CD4-positive, alpha-beta memory T cell (primary cell): ENCODE data around the gene VEPH1. TPM values are rescaled to one million over a fixed set of nuclear protein-coding genes. Genes with fewer than 3 reads are reported as not detected.

Experiments used
- CTCF ChIA-PET: fragments of 350-600 bp; sonication (Branson Sonifier 250); formaldehyde crosslinking; loops from one replicate; lab custom pipeline; 2021; ENCODE audit warnings: inconsistent platforms; ENCODE audit not compliant: partially characterized antibody; lab: Charles Lee
- POLR2A ChIA-PET: fragments of 350-600 bp; sonication (Branson Sonifier 250); formaldehyde crosslinking; loops from one replicate; lab custom pipeline; 2021; ENCODE audit not compliant: partially characterized antibody; lab: Charles Lee
- DNase-seq, 5 donors: peaks; one replicate each; pipeline versions ENCODE4 v3.0.0 to v3.0.0-alpha.2; 2020 to 2022; ENCODE audit warnings: mixed read lengths in 1 of 5
- H3K27ac ChIP-seq: one replicate; pipeline ENCODE4 v1.7.0; 2013; ENCODE audit warnings: low read depth, low read length
- H3K27me3 ChIP-seq: 2 replicates; pipeline ENCODE4 v1.7.0; 2013; ENCODE audit warnings: mild to moderate bottlenecking, low read length, moderate library complexity; ENCODE audit not compliant: insufficient read depth
- H3K36me3 ChIP-seq: 2 replicates; pipeline ENCODE4 v1.7.0; 2013; ENCODE audit warnings: mild to moderate bottlenecking, low read length, moderate library complexity; ENCODE audit not compliant: insufficient read depth
- H3K4me1 ChIP-seq: 2 replicates; pipeline ENCODE4 v1.7.0; 2013; ENCODE audit warnings: mild to moderate bottlenecking, low read length, moderate library complexity; ENCODE audit not compliant: insufficient read depth
- H3K4me3 ChIP-seq, 2 donors: one replicate each; pipeline ENCODE4 v1.7.0; 2013; ENCODE audit warnings: low read length in 2 of 2, mild to moderate bottlenecking in 1 of 2
- H3K9me3 ChIP-seq, 2 donors: one replicate each; pipeline ENCODE4 v1.7.0; 2013; ENCODE audit warnings: low read length in 2 of 2, control low read depth in 1 of 2; ENCODE audit not compliant: control insufficient read depth in 1 of 2
- H3K27ac Mint-ChIP-seq, 7 donors: one replicate each; pipeline ENCODE4 v1.8.0; 2020 to 2021; ENCODE audit warnings: mixed read lengths in 7 of 7, mild to moderate bottlenecking in 6 of 7, inconsistent platforms in 3 of 7, moderate library complexity in 3 of 7
- H3K27me3 Mint-ChIP-seq, 2 donors: one replicate each; pipeline ENCODE4 v1.8.0; 2020 to 2021; ENCODE audit warnings: mixed read lengths in 2 of 2
- H3K36me3 Mint-ChIP-seq, 2 donors: one replicate each; pipeline ENCODE4 v1.8.0; 2020 to 2021; ENCODE audit warnings: mixed read lengths in 2 of 2, inconsistent platforms in 1 of 2, mild to moderate bottlenecking in 1 of 2
- H3K4me1 Mint-ChIP-seq, 4 donors: one replicate each; pipeline ENCODE4 v1.8.0; 2020 to 2021; ENCODE audit warnings: mixed read lengths in 4 of 4, mild to moderate bottlenecking in 1 of 4
- H3K4me3 Mint-ChIP-seq, 8 donors: one replicate each; pipeline ENCODE4 v1.8.0; 2020 to 2021; ENCODE audit warnings: mixed read lengths in 8 of 8, mild to moderate bottlenecking in 7 of 8, moderate library complexity in 6 of 8, inconsistent platforms in 3 of 8
- H3K9me3 Mint-ChIP-seq, 8 donors: one replicate each; pipeline ENCODE4 v1.8.0; 2020 to 2021; ENCODE audit warnings: mixed read lengths in 8 of 8, mild to moderate bottlenecking in 5 of 8, inconsistent platforms in 3 of 8, moderate library complexity in 1 of 8
- intact Hi-C: fragments of 100-400 bp; cut with micrococcal nuclease; formaldehyde crosslinking; loops from one replicate; pipeline ENCODE4 v1.15.1; 2023
- polyA plus RNA-seq, 2 donors: library from polyadenylated mRNA; unstranded; fragments of 300-500 nt; fragmentation: Illumina TruSeq; gene quantifications; one replicate each; pipeline ENCODE4 v1.2.3, GENCODE V29; 2021
- total RNA-seq, 2 experiments: library from RNA; stranded (reverse); gene quantifications; one replicate each; pipeline ENCODE4 v1.2.3, GENCODE V29; 2021

VEPH1 gene
- total and polyA plus RNA-seq, 4 experiments from 2014 or later: not detected

- Histone ChIP-seq H3K27me3 (no peaks in the 10 kb centered on the region), H3K9me3 (no peaks in the 10 kb centered on the region), H3K36me3 (no peaks in the 10 kb centered on the region), H3K27ac (no peak overlapping the region), H3K4me1 (no peaks in the 10 kb centered on the region), H3K4me3 (no peak overlapping the region)
- no peaks in the 10 kb centered on the region for H3K36me3 Mint-ChIP-seq
- POLR2A ChIA-PET: no interaction called here
- CTCF ChIA-PET: no interaction called here
- no peak overlapping the region for H3K4me3 Mint-ChIP-seq
- peaks cover 0 to 3% (median 0%) of the 10 kb centered on the region in 8 donors for H3K9me3 Mint-ChIP-seq
- H3K27ac Mint-ChIP-seq: no peak overlapping the region
- H3K27me3 Mint-ChIP-seq: no peaks in the 10 kb centered on the region
- DNase-seq: no peak
- intact Hi-C loops: no loop called here
- H3K4me1 Mint-ChIP-seq: no peaks in the 10 kb centered on the region
Measured at GRCh38 chr3:157407769-157408168, 95.4 kb downstream of the VEPH1 start.

GRCh38 chr3:157406394-157406793 is 96.8 kb downstream of the VEPH1 start:
- no peaks in the 10 kb centered on the region for H3K4me1 Mint-ChIP-seq
- H3K36me3 Mint-ChIP-seq: no peaks in the 10 kb centered on the region
- DNase-seq: no peak
- Histone ChIP-seq H3K27me3 (no peaks in the 10 kb centered on the region), H3K27ac (no peak overlapping the region), H3K4me3 (no peak overlapping the region), H3K36me3 (no peaks in the 10 kb centered on the region), H3K9me3 (no peaks in the 10 kb centered on the region), H3K4me1 (no peaks in the 10 kb centered on the region)
- intact Hi-C loops: no loop called here
- no peak overlapping the region for H3K27ac Mint-ChIP-seq
- no peak overlapping the region for H3K4me3 Mint-ChIP-seq
- H3K9me3 Mint-ChIP-seq: peaks cover 0 to 1% (median 0%) of the 10 kb centered on the region in 8 donors
- peaks cover 0 to 3% of the 10 kb centered on the region in 2 donors for H3K27me3 Mint-ChIP-seq
- ChIA-PET POLR2A (no interaction called here), CTCF (no interaction called here)

- DNase-seq: no peak
- Histone ChIP-seq H3K4me1 (no peaks in the 10 kb centered on the region), H3K27ac (no peak overlapping the region), H3K9me3 (no peaks in the 10 kb centered on the region), H3K27me3 (no peaks in the 10 kb centered on the region), H3K36me3 (no peaks in the 10 kb centered on the region), H3K4me3 (no peak overlapping the region)
- ChIA-PET CTCF (no interaction called here), POLR2A (no interaction called here)
- no peak overlapping the region for H3K27ac Mint-ChIP-seq
- H3K4me1 Mint-ChIP-seq: no peaks in the 10 kb centered on the region
- H3K27me3 Mint-ChIP-seq: peaks cover 0 to 3% of the 10 kb centered on the region in 2 donors
- no peak overlapping the region for H3K4me3 Mint-ChIP-seq
- peaks cover 0 to 1% (median 0%) of the 10 kb centered on the region in 8 donors for H3K9me3 Mint-ChIP-seq
- intact Hi-C loops: no loop called here
- no peaks in the 10 kb centered on the region for H3K36me3 Mint-ChIP-seq
Measured at GRCh38 chr3:157405457-157405856, 97.8 kb downstream of the VEPH1 start.

GRCh38 chr3:157404381-157404780 is 98.8 kb downstream of the VEPH1 start:
- Mint-ChIP-seq H3K4me1 (no peaks in the 10 kb centered on the region), H3K27ac (peak overlapping the region in 1 of 7 donors; percentile 1), H3K9me3 (peaks cover 0 to 1% (median 0%) of the 10 kb centered on the region in 8 donors), H3K4me3 (no peak overlapping the region), H3K27me3 (peaks cover 0 to 3% of the 10 kb centered on the region in 2 donors), H3K36me3 (no peaks in the 10 kb centered on the region)
- no peak for DNase-seq
- H3K36me3 ChIP-seq: no peaks in the 10 kb centered on the region
- no peaks in the 10 kb centered on the region for H3K4me1 ChIP-seq
- no peaks in the 10 kb centered on the region for H3K27me3 ChIP-seq
- H3K27ac ChIP-seq: no peak overlapping the region
- intact Hi-C loops: no loop called here
- ChIA-PET POLR2A (no interaction called here), CTCF (no interaction called here)
- no peaks in the 10 kb centered on the region for H3K9me3 ChIP-seq
- H3K4me3 ChIP-seq: no peak overlapping the region

DNA sequence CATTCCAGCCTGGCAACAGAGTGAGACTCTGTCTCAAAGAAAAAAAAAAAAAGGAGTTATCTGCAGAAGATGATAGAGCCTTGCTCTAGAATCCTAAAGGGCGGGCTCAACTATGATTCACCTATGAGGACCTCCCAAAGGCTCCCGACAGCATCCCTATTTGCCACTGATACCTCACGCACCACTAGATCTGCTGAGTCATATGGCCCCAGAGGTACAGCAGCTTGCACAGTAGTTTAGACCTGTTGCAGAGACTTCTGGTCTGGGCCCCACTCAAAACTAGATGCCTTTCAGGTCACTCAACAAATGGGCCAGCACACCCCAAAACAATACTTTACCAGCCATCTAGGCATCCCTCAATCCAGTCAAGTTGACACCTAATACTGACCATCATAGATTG is 104.6 kb downstream of the VEPH1 start:
- Mint-ChIP-seq H3K4me3 (no peak overlapping the region), H3K27me3 (peaks cover 1 to 3% of the 10 kb centered on the region in 2 donors), H3K36me3 (no peaks in the 10 kb centered on the region), H3K27ac (no peak overlapping the region), H3K9me3 (peaks cover 0 to 6% (median 1%) of the 10 kb centered on the region in 8 donors), H3K4me1 (no peaks in the 10 kb centered on the region)
- Histone ChIP-seq H3K27ac (no peak overlapping the region), H3K27me3 (no peaks in the 10 kb centered on the region), H3K9me3 (no peaks in the 10 kb centered on the region), H3K36me3 (no peaks in the 10 kb centered on the region), H3K4me3 (no peak overlapping the region), H3K4me1 (no peaks in the 10 kb centered on the region)
- no peak for DNase-seq
- ChIA-PET POLR2A (no interaction called here), CTCF (no interaction called here)
- intact Hi-C loops: no loop called here

DNA sequence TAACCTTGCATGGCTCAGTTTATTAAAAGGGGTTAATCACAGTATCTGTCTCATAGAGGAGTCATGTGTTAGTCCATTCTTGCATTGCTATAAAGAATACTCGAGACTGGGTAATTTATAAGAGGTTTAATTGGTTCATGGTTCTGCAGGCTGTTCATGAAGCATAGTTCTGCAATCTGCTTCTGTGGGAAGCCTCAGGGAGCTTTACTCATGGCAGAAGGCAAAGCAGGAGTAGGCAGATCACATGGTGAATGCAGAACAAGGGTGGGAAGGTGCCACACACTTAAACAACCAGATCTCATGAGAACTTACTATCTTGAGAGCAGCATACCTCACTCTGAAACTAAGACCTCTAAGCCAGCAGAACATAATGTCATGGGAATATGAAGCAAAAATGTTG is 108.8 kb downstream of the VEPH1 start:
- Histone ChIP-seq H3K9me3 (no peaks in the 10 kb centered on the region), H3K36me3 (no peaks in the 10 kb centered on the region), H3K4me1 (no peaks in the 10 kb centered on the region), H3K27ac (no peak overlapping the region), H3K4me3 (no peak overlapping the region), H3K27me3 (no peaks in the 10 kb centered on the region)
- Mint-ChIP-seq H3K27me3 (peaks cover 0 to 1% of the 10 kb centered on the region in 2 donors), H3K9me3 (peaks cover 0 to 6% (median 3%) of the 10 kb centered on the region in 8 donors), H3K36me3 (no peaks in the 10 kb centered on the region), H3K27ac (no peak overlapping the region), H3K4me3 (no peak overlapping the region), H3K4me1 (no peaks in the 10 kb centered on the region)
- intact Hi-C loops: no loop called here
- no peak for DNase-seq
- CTCF ChIA-PET: no interaction called here
- POLR2A ChIA-PET: no interaction called here

DNA sequence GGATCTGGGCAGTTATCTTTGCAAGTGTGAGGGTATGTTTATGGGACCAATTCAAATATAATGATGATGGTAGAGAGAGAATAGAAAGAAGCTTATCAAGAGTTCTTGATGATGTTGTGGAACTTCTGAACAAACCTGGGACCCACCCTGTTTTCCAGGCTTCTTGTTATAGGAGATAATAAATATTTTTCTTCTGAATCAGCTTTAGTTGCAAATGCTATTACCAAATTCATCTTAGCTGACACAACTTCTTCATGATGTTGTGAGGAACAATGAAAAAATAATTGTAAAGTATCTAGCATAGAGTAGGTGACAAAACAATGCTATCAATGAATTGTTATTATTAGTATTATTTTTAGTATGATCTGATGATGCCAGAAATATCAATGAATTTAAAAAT is 110.1 kb downstream of the VEPH1 start:
- no peaks in the 10 kb centered on the region for H3K36me3 Mint-ChIP-seq
- no peaks in the 10 kb centered on the region for H3K36me3 ChIP-seq
- no peak overlapping the region for H3K27ac ChIP-seq
- peaks cover 0 to 1% of the 10 kb centered on the region in 2 donors for H3K27me3 Mint-ChIP-seq
- no peak overlapping the region for H3K4me3 ChIP-seq
- H3K9me3 Mint-ChIP-seq: peaks cover 0 to 6% (median 3%) of the 10 kb centered on the region in 8 donors
- ChIA-PET CTCF (no interaction called here), POLR2A (no interaction called here)
- H3K4me3 Mint-ChIP-seq: no peak overlapping the region
- no peaks in the 10 kb centered on the region for H3K27me3 ChIP-seq
- H3K27ac Mint-ChIP-seq: no peak overlapping the region
- intact Hi-C loops: no loop called here
- no peaks in the 10 kb centered on the region for H3K4me1 ChIP-seq
- no peak for DNase-seq
- no peaks in the 10 kb centered on the region for H3K9me3 ChIP-seq
- no peaks in the 10 kb centered on the region for H3K4me1 Mint-ChIP-seq

GRCh38 chr3:157392104-157392503 is 111.1 kb downstream of the VEPH1 start:
- H3K4me3 ChIP-seq: no peak overlapping the region
- ChIA-PET POLR2A (no interaction called here), CTCF (no interaction called here)
- no peak overlapping the region for H3K27ac ChIP-seq
- H3K4me1 ChIP-seq: no peaks in the 10 kb centered on the region
- DNase-seq: no peak
- H3K9me3 ChIP-seq: no peaks in the 10 kb centered on the region
- Mint-ChIP-seq H3K36me3 (no peaks in the 10 kb centered on the region), H3K27ac (no peak overlapping the region), H3K4me1 (no peaks in the 10 kb centered on the region), H3K9me3 (peaks cover 0 to 5% (median 3%) of the 10 kb centered on the region in 8 donors), H3K4me3 (no peak overlapping the region), H3K27me3 (peaks cover 0 to under 1% of the 10 kb centered on the region in 2 donors)
- no peaks in the 10 kb centered on the region for H3K27me3 ChIP-seq
- intact Hi-C loops: no loop called here
- H3K36me3 ChIP-seq: no peaks in the 10 kb centered on the region
